Measurements from ENCODE around the gene RASSF10.

RASSF10 gene

DNA sequence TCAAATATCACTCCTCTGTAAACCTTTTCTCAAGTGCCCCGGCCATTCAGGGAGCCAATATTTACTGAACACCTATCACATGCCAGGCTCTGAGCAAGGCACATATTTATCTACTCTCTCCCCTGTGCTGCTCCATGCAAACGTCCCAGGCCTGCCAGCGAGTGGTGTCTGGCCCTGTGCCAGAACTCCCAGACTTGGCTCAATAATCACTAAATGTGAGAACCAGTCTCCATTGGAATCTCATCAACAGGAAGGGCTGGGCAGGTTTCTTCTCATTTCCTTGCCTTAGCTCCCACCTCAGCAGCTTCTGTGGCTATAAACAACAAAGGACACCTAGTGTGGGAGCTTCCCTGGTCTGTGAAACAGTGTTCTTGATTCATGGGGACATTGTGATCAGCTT is 21.7 kb downstream of the RASSF10 start:
- TF ChIP-seq, protein P1, sequence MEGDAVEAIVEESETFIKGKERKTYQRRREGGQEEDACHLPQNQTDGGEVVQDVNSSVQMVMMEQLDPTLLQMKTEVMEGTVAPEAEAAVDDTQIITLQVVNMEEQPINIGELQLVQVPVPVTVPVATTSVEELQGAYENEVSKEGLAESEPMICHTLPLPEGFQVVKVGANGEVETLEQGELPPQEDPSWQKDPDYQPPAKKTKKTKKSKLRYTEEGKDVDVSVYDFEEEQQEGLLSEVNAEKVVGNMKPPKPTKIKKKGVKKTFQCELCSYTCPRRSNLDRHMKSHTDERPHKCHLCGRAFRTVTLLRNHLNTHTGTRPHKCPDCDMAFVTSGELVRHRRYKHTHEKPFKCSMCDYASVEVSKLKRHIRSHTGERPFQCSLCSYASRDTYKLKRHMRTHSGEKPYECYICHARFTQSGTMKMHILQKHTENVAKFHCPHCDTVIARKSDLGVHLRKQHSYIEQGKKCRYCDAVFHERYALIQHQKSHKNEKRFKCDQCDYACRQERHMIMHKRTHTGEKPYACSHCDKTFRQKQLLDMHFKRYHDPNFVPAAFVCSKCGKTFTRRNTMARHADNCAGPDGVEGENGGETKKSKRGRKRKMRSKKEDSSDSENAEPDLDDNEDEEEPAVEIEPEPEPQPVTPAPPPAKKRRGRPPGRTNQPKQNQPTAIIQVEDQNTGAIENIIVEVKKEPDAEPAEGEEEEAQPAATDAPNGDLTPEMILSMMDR (IDR thresholded peaks at IDR 0.05; ENCODE audit: extremely low read depth, insufficient read depth, missing control alignments) = no peak
- no peak for DNase-seq (ENCODE audit: low spot score)
- in situ Hi-C loops (cut with MboI; ENCODE audit: low pct_unique_long_range_greater_than_20kb, low sequenced_read_pairs, unreplicated experiment) = no loop called here

GRCh38 chr11:13031349-13031748 is 22.2 kb downstream of the RASSF10 start:
- in situ Hi-C loops (cut with MboI; ENCODE audit: low pct_unique_long_range_greater_than_20kb, low sequenced_read_pairs, unreplicated experiment) = no loop called here
- TF ChIP-seq, protein P1 (IDR thresholded peaks at IDR 0.05; ENCODE audit: extremely low read depth, insufficient read depth, missing control alignments) = no peak
- no peak for DNase-seq (ENCODE audit: low spot score)

DNA sequence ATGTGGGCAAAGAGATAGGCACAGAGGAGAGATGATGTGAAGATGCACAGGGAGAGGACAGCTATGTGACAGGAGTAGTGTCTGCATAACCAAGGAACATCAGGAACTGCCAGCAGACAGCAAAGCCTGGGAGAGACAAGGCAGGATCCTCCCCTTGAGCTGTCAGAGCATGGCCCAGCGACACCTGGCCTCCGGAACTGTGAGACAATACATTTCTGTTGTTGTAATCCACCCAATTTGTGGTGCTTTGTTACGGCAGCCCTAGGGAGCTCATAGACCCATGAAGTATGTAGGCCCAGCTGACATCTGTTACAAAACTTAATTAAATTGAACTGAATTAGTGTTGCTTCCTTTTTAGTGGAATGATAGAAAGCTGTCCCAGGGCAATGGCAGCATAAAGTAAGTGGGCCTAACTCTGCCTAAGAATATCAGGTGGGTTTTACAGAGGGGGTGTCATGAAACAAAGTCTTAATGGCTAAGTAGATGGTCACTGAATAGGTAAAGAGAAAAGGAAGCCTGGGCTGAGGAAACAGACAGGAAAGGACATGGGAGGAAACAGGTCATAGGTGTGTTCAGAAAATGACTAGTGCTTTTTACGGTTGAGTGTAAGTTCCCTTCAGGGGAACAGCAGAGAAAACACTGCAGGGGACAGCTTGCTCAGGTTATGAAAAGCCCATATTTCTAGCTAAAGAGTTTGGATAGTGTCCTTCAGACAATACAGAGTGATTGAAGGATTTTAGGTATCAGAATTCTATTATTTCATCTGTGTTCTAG is 24.8 kb downstream of the RASSF10 start:
- no peak for DNase-seq (ENCODE audit: low spot score)
- in situ Hi-C loops (cut with MboI; ENCODE audit: low pct_unique_long_range_greater_than_20kb, low sequenced_read_pairs, unreplicated experiment) = no loop called here
- TF ChIP-seq, protein P1 (IDR thresholded peaks at IDR 0.05; ENCODE audit: extremely low read depth, insufficient read depth, missing control alignments) = no peak

DNA sequence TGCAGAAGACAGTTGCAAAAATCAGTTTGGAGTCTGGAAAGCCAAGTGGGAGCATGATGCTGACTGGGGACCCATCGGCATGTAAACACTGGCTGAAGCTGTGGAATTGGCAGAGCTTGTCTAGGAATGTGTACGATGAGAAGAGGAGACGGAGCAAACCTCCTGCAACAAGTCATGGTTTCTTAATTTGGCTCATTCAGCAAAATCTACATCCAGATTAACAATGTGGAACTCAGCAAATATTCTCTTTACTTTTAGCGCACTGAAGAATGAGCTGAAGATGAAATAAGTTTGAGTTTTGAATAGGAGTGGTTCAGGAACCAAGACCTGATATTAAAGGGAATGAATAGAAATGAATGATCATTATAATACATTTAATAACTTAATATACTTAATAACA is 26.6 kb downstream of the RASSF10 start:
- DNase-seq (ENCODE audit: low spot score) = no peak
- in situ Hi-C loops (cut with MboI; ENCODE audit: low pct_unique_long_range_greater_than_20kb, low sequenced_read_pairs, unreplicated experiment) = no loop called here
- TF ChIP-seq, protein P1 (IDR thresholded peaks at IDR 0.05; ENCODE audit: extremely low read depth, insufficient read depth, missing control alignments) = no peak

- no peak for DNase-seq (ENCODE audit: low spot score)
- TF ChIP-seq, protein P1 (IDR thresholded peaks at IDR 0.05; ENCODE audit: extremely low read depth, insufficient read depth, missing control alignments) = no peak
- in situ Hi-C loops (cut with MboI; ENCODE audit: low pct_unique_long_range_greater_than_20kb, low sequenced_read_pairs, unreplicated experiment) = no loop called here
These were observed 27.1 kb downstream of the RASSF10 start for GRCh38 chr11:13036235-13036634.

DNA sequence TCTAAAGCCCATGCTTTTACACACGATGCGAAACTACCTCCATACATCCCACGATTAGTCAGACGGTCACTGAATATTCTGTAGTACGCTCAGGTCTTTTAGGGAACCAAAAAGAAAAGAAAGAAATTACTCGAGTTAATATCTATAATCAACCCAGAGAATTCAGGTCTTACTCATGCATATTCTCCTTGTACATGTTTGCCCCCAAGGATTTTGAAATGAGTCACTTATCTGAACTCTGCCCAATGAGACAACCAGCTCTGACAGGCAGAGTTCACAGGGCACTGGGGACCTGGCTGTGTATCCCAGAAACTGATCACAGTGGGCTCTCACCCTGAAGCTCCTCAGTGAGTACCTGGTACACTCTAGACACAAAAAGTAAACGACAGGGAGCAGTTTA is 29.2 kb downstream of the RASSF10 start:
- TF ChIP-seq, protein P1 (IDR thresholded peaks at IDR 0.05; ENCODE audit: extremely low read depth, insufficient read depth, missing control alignments) = no peak
- in situ Hi-C loops (cut with MboI; ENCODE audit: low pct_unique_long_range_greater_than_20kb, low sequenced_read_pairs, unreplicated experiment) = no loop called here
- DNase-seq (ENCODE audit: low spot score) = no peak

Data from GM13977 (cell line).